Lung (tissue), 12 donors: ENCODE results near the gene ZNF737. TPM values are rescaled to one million over a fixed set of nuclear protein-coding genes. Genes with fewer than 3 reads are reported as not detected.
"Not testable (repeated sequence)": the region's sequence is repeated elsewhere in the genome, so short reads cannot be mapped to it uniquely, and the experiment has no call there.

Source experiments
- ATAC-seq: fragments of 200-7000 bp; cut with Tn5 transposase; one replicate; pipeline ENCODE4 v1.9.1; 2020; ENCODE audit warnings: moderate number of reproducible peaks; ENCODE audit not compliant: insufficient read depth, low FRiP score
- DNase-seq, 3 donors: peaks; one replicate each; pipeline ENCODE4 v3.0.0-alpha.2; 2013 to 2017
- H3K27ac ChIP-seq, 2 donors: one replicate each; pipeline ENCODE4 v1.5.1; 2013; ENCODE audit warnings: mild to moderate bottlenecking in 2 of 2, moderate library complexity in 2 of 2, control low read depth in 1 of 2, inconsistent platforms in 1 of 2, low read depth in 1 of 2, low read length in 1 of 2
- H3K27me3 ChIP-seq, 3 donors: one replicate each; pipeline ENCODE4 v1.5.1; 2013; ENCODE audit warnings: low read length in 2 of 3; ENCODE audit not compliant: control insufficient read depth in 3 of 3, insufficient read depth in 3 of 3
- H3K36me3 ChIP-seq, 4 donors: one replicate each; pipeline ENCODE4 v1.5.1; 2013; ENCODE audit warnings: low read length in 4 of 4, mild to moderate bottlenecking in 1 of 4, moderate library complexity in 1 of 4; ENCODE audit not compliant: control insufficient read depth in 4 of 4, insufficient read depth in 4 of 4
- H3K4me1 ChIP-seq, 5 donors: one replicate each; pipeline ENCODE4 v1.5.1; 2013; ENCODE audit warnings: low read length in 5 of 5, mild to moderate bottlenecking in 2 of 5, moderate library complexity in 1 of 5; ENCODE audit not compliant: control insufficient read depth in 5 of 5, insufficient read depth in 5 of 5
- H3K4me3 ChIP-seq: one replicate; pipeline ENCODE4 v1.5.1; 2013; ENCODE audit warnings: mild to moderate bottlenecking, control low read depth, moderate library complexity
- H3K9ac ChIP-seq, 2 donors: one replicate each; pipeline ENCODE4 v1.5.1; 2013; ENCODE audit warnings: low read length in 2 of 2, control low read depth in 1 of 2; ENCODE audit not compliant: insufficient read depth in 1 of 2
- H3K9me3 ChIP-seq, 4 donors: one replicate each; pipeline ENCODE4 v1.5.1; 2013; ENCODE audit warnings: low read length in 3 of 4, mild to moderate bottlenecking in 1 of 4, moderate library complexity in 1 of 4; ENCODE audit not compliant: control insufficient read depth in 4 of 4, insufficient read depth in 3 of 4
- CTCF ChIP-seq: IDR thresholded peaks from 2 replicates; pipeline ENCODE4 v1.5.1; 2012; ENCODE audit warnings: mild to moderate bottlenecking; ENCODE audit errors: control extremely low read depth, extremely low read depth
- WGBS, 2 donors: extraction: QIAGEN DNeasy Blood & Tissue Kit; methylation state at CpG; one replicate each; pipeline ENCODE4 v1.1.7; 2013; 5-methylcytosine and 5-hydroxymethylcytosine counted together
- polyA plus RNA-seq, 2 donors: library from polyadenylated mRNA; stranded (reverse); fragments of 200-250 nt; gene quantifications; one replicate each; pipeline ENCODE4 v1.2.1, GENCODE V29; 2013
- total RNA-seq, 2 donors: library from RNA; depleted of rRNA in 1 of 2; stranded (reverse); fragments of >200 nt in 1 of 2; gene quantifications; one replicate each; pipeline ENCODE4 v1.2.1, GENCODE V29; 2014 to 2021
- donor health status: control.
- donor health status: control.
- donor health status: Bipolar disorder and iron deficiency.
- donor health status: healthy.
- donor health status: DM: yes; HTN: yes; CAD: no.

The ZNF737 gene
- total and polyA plus RNA-seq, 4 donors, result 2.6 to 57.0 (median 6.3) TPM

GRCh38 chr19:20611866-20612265 lies 46.3 kb upstream of the ZNF737 start:
- Histone ChIP-seq H3K4me1 (peaks cover 0 to 6% (median 0%) of the 10 kb centered on the region in 5 donors), H3K9me3 (peaks cover 0 to 25% (median 10%) of the 10 kb centered on the region in 4 donors), H3K36me3 (no peaks in the 10 kb centered on the region), H3K27ac (no peak overlapping the region), H3K27me3 (no peaks in the 10 kb centered on the region), H3K4me3 (no peak overlapping the region), H3K9ac (no peak overlapping the region)
- WGBS, 2 donors, result 84 to 86% methylated on average over 6 of the region's 6 CpGs
- DNase-seq, result no peak
- no peak for TF ChIP-seq CTCF
- no peak for ATAC-seq

DNA sequence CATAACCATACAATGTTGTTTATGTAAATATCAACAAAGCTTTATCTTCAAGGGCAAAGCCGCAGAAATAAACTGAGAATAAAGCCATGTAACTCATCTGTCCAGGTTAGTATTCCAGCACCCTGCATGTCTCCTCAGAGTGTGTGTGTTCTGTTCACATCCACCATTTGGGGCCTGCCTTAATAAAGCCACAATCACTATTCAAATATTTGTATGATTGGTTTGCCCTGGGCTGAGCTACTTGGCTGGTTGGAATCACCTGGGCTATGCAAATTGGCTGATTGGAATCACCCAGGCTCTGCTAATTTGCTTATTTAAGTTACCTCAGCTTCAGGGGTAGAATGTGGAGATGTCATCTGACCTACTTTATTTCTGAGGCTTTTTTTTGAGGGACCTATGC lies 42.4 kb upstream of the ZNF737 start:
- Histone ChIP-seq H3K9me3 (peaks cover 0 to 16% (median 4%) of the 10 kb centered on the region in 4 donors), H3K27ac (no peak overlapping the region), H3K36me3 (no peaks in the 10 kb centered on the region), H3K9ac (no peak overlapping the region), H3K4me1 (peaks cover 0 to 2% (median 0%) of the 10 kb centered on the region in 5 donors), H3K27me3 (no peaks in the 10 kb centered on the region), H3K4me3 (no peak overlapping the region)
- ATAC-seq (no peak), DNase-seq (no peak)
- TF ChIP-seq CTCF, result no peak
- 0 to 98% methylated on average over 1 of the region's 1 CpG for WGBS, 2 donors

- TF ChIP-seq CTCF, result no peak
- no peak overlapping the region for H3K9ac ChIP-seq
- ATAC-seq (no peak), DNase-seq (no peak)
- H3K9me3 ChIP-seq, result peaks cover 4 to 32% (median 19%) of the 10 kb centered on the region in 4 donors
- no peak overlapping the region for H3K27ac ChIP-seq
- no peaks in the 10 kb centered on the region for H3K27me3 ChIP-seq
- peaks cover 3 to 31% (median 15%) of the 10 kb centered on the region in 4 donors for H3K36me3 ChIP-seq
- no peak overlapping the region for H3K4me3 ChIP-seq
- peaks cover 0 to 2% (median 0%) of the 10 kb centered on the region in 5 donors for H3K4me1 ChIP-seq
These were observed 7.0 kb downstream of the ZNF737 start for GRCh38 chr19:20558571-20558970.

DNA sequence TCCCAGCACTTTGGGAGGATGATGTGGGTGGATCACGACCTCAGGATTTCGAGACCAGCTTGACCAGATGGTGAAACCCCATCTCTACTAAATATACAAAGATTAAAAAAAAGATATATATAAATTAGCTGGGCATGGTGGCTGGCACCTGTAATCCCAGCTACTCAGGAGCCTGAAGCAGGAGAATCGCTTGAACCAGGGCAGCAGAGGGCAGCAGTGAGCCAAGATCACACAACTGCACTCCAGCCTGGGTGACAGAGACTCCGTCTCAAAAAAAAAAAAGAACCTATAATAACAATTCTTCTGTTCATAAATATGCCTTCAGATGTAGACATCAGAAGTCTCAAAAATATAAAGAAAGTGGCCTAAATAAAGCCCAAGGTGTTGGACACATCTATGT lies 7.6 kb downstream of the ZNF737 start:
- TF ChIP-seq CTCF, result no peak
- DNase-seq, result no peak
- Histone ChIP-seq H3K27me3 (no peaks in the 10 kb centered on the region), H3K4me3 (no peak overlapping the region), H3K27ac (no peak overlapping the region), H3K9me3 (peaks cover 6 to 33% (median 18%) of the 10 kb centered on the region in 4 donors), H3K36me3 (peaks cover 6 to 25% (median 15%) of the 10 kb centered on the region in 4 donors), H3K9ac (no peak overlapping the region), H3K4me1 (no peaks in the 10 kb centered on the region)
- WGBS, 2 donors, result 76 to 77% methylated on average over 4 of the region's 4 CpGs
- ATAC-seq, result no peak

DNA sequence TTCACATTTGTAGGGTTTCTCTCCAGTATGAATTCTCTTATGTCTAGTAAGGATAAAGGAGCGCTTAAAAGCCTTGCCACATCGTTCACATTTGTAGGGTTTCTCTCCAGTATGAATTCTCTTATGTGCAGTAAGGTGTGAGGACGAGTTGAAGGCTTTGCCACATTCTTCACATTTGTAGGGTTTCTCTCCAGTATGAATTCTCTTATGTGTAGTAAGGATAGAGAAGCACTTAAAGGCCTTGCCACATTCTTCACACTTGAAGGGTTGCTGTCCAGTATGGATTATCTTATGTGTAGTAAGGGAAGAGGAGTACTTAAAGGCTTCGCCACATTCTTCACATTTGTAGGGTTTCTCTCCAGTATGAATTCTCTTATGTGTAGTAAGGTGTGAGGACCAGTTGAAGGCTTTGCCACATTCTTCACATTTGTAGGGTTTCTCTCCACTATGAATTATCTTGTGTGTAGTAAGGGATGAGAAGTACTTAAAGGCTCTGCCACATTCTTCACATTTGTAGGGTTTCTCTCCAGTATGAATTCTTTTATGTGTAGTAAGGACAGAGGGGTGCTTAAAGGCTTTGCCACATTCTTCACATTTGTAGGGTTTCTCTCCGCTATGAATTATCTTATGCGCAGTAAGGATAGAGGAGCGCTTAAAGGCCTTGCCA lies 20.8 kb downstream of the ZNF737 start:
- WGBS, 2 donors, result 96 to 97% methylated on average over 7 of the region's 7 CpGs
- not testable (repeated sequence) for H3K27ac ChIP-seq, DNase-seq, H3K4me3 ChIP-seq, H3K4me1 ChIP-seq, H3K27me3 ChIP-seq, ATAC-seq, H3K9ac ChIP-seq
- Histone ChIP-seq H3K36me3 (peaks cover 17 to 64% (median 51%) of the 10 kb centered on the region in 4 donors), H3K9me3 (peaks cover 28 to 61% (median 43%) of the 10 kb centered on the region in 4 donors)
